ENCODE results near the gene THRSP.
"Not testable (repeated sequence)": the region's sequence is repeated elsewhere in the genome, so short reads cannot be mapped to it uniquely, and the experiment has no call there.

THRSP gene

GRCh38 chr11:78067704-78068103 is 4.0 kb downstream of the THRSP start:
- no peak for DNase-seq

GRCh38 chr11:78069465-78069864 is 5.8 kb downstream of the THRSP start:
- DNase-seq = no peak

- no peak for DNase-seq
These were observed 7.0 kb downstream of the THRSP start for GRCh38 chr11:78070621-78071020.

GRCh38 chr11:78071717-78072116 is 8.1 kb downstream of the THRSP start:
- DNase-seq = no peak

- no peak for DNase-seq
These were observed 8.8 kb downstream of the THRSP start for GRCh38 chr11:78072455-78072854.

GRCh38 chr11:78074756-78075155 is 11.1 kb downstream of the THRSP start:
- DNase-seq = no peak

GRCh38 chr11:78076733-78077403 is 13.2 kb downstream of the THRSP start:
- no peak for DNase-seq

GRCh38 chr11:78077592-78077991 is 13.9 kb downstream of the THRSP start:
- not testable (repeated sequence) for DNase-seq

GRCh38 chr11:78078218-78079167 is 14.8 kb downstream of the THRSP start:
- DNase-seq = peak; percentile 58

- DNase-seq = peak; percentile 91
These were observed 15.8 kb downstream of the THRSP start, which contains the start of gene NDUFC2 for GRCh38 chr11:78079232-78080083. Gene NDUFC2 (minus strand): TSS chr11:78079862. CDS start chr11:78079744, 118 bp downstream.

GRCh38 chr11:78080084-78080817 is 16.6 kb downstream of the THRSP start:
- no peak for DNase-seq

GRCh38 chr11:78080818-78081495 is 17.3 kb downstream of the THRSP start:
- DNase-seq = peak; percentile 93

- DNase-seq = no peak
These were observed 17.9 kb downstream of the THRSP start for GRCh38 chr11:78081583-78081982.

- no peak for DNase-seq
These were observed 18.5 kb downstream of the THRSP start for GRCh38 chr11:78082146-78082545.

GRCh38 chr11:78083021-78083420 is 19.4 kb downstream of the THRSP start:
- DNase-seq = no peak

GRCh38 chr11:78084506-78084905 is 20.8 kb downstream of the THRSP start:
- not testable (repeated sequence) for DNase-seq

GRCh38 chr11:78085972-78086371 is 22.3 kb downstream of the THRSP start:
- no peak for DNase-seq

GRCh38 chr11:78086521-78087074 is 22.9 kb downstream of the THRSP start:
- not testable (repeated sequence) for DNase-seq

GRCh38 chr11:78094250-78094649 is 30.6 kb downstream of the THRSP start:
- peak; percentile 46 for DNase-seq

- DNase-seq = no peak
These were observed 34.2 kb downstream of the THRSP start for GRCh38 chr11:78097666-78098385.

GRCh38 chr11:78099666-78100065 is 36.0 kb downstream of the THRSP start:
- no peak for DNase-seq

All from hematopoietic multipotent progenitor cell treated with erythropoietin and hydrocortisone succinate and interleukin-3 and kit ligand, for 4 days (in vitro differentiated cells).